Motor neuron (in vitro differentiated cells): ENCODE measurements around the gene DRC3. TPM values are rescaled to one million over a fixed set of nuclear protein-coding genes. Genes with fewer than 3 reads are reported as not detected.

Experiments
- ATAC-seq, 8 experiments: fragments of 200-7000 bp; cut with Tn5 transposase; replicated peaks in 6 of 8; 2 replicates each; pipeline ENCODE4 v1.8.0; 2021; ENCODE audit warnings: mild to moderate bottlenecking in 8 of 8, moderate library complexity in 8 of 8
- H3K27ac ChIP-seq, 2 donors: fragments of 250-450 bp; sonication (Bioruptor Pico); 2 replicates each; pipeline ENCODE4 v1.9.0; 2021; ENCODE audit warnings: antibody characterized with exemption in 2 of 2, mild to moderate bottlenecking in 2 of 2, moderate library complexity in 1 of 2
- H3K4me1 ChIP-seq, 2 donors: fragments of 250-450 bp; sonication (Bioruptor Pico); replicated peaks in 1 of 2; 2 replicates each; pipeline ENCODE4 v1.6.1; 2021; ENCODE audit warnings: antibody characterized with exemption in 2 of 2, mild to moderate bottlenecking in 2 of 2, moderate library complexity in 1 of 2
- H3K4me3 ChIP-seq, 5 donors: fragments of 250-450 bp; sonication (Bioruptor Pico); 2 replicates each; pipeline ENCODE4 v1.9.0; 2021; ENCODE audit warnings: antibody characterized with exemption in 5 of 5, mild to moderate bottlenecking in 5 of 5, moderate library complexity in 4 of 5
- WGBS, 10 experiments: fragments of 450-650 bp; shearing (Covaris generic); methylation state at CpG; one replicate each; pipeline ENCODE4 v1.0.0; 2022; 5-methylcytosine and 5-hydroxymethylcytosine counted together
- in situ Hi-C, 9 experiments: fragments of 400-800 bp; cut with MboI; loops; one replicate each; pipeline ENCODE4 v1.15.0; 2021; ENCODE audit warnings: low sequenced_read_pairs in 9 of 9, low pct_unique_long_range_greater_than_20kb in 2 of 9; ENCODE audit not compliant: unreplicated experiment in 9 of 9
- total RNA-seq, 8 experiments: library from RNA; unstranded; fragments of 300-600 nt; gene quantifications; 2 replicates each; pipeline versions ENCODE4 v1.2.3 to v1.2.4, GENCODE V29; 2022

The DRC3 gene
- total RNA-seq, 8 experiments from 2014 or later, result 2.2 to 31.4 (median 5.8) TPM

DNA sequence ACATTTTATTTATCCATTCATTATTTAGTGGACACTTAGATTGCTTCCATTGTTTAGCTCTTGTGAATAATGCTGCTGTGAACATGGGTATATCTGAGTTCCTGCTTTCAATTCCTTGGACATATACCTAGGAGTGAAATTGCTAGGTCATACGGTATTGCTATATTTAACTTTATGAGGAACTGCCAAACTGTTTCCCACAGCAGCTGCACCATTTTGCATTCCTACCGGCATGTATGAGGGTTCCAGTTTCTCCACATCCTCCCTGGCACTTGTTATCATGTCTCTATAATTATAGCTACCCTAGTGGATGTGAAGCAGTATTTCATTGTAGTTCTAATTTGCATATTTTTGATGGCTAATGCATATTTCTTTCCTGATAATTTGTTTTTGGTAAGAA is 91.4 kb downstream of the DRC3 start:
- ATAC-seq, result no peak
- WGBS, 10 experiments, result 61 to 100% (median 100%) methylated on average over 1 to 2 of the region's 2 CpGs; no CpG with 5 or more reads in 3 of the 10 experiments
- in situ Hi-C loops, result no loop called here

DNA sequence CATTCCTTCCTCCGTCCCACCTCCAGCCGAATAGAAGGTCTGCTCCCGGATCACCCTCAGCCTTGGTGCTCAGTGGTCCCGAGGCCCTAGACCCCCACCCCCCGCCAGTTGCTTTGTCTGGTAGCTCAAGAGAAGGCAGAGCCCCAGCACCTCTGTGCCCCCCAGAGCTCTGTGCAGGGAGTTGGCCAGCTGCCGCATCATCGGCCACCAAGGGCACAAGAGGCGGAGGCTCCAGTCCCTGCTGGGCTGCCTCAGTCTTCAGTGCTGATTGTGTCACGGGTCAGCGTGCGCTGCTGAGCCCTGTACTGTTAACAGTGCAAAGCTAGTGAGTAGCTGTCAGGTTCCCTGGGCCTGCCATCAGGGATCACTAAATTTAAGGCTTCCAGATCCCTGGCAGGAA is 92.9 kb downstream of the DRC3 start:
- Histone ChIP-seq H3K4me1 (no peaks in the 10 kb centered on the region), H3K4me3 (no peak overlapping the region), H3K27ac (no peak overlapping the region)
- ATAC-seq, result no peak
- 88 to 100% (median 100%) methylated on average over 1 to 5 of the region's 11 CpGs; no CpG with 5 or more reads in 3 of the 10 experiments for WGBS, 10 experiments
- in situ Hi-C loops, result no loop called here

More for the DNA sequence above, 91.4 kb downstream of the DRC3 start:
- Histone ChIP-seq H3K4me3 (no peak overlapping the region), H3K27ac (no peak overlapping the region), H3K4me1 (no peaks in the 10 kb centered on the region)

Other genes starting within 250 kb of the DRC3 start
- 100 to 1,000 TPM in 2 of 8 experiments, 10 to 100 TPM in 6; 14.0 to 204 (median 22.9) TPM for gene SREBF1, start 135.9 kb upstream of the DRC3 start, total RNA-seq
- 10 to 100 TPM; 21.0 to 61.1 (median 36.0) TPM for gene TOM1L2, start 462 bp upstream of the DRC3 start, total RNA-seq
- gene ATPAF2, start 66.3 kb downstream of the DRC3 start, total RNA-seq, result 10 to 100 TPM; 12.7 to 38.9 (median 23.2) TPM
- gene GID4, start 66.5 kb downstream of the DRC3 start, total RNA-seq, result 10 to 100 TPM in 3 of 8 experiments, 1 to 10 TPM in 5; 6.0 to 13.0 (median 8.2) TPM
- gene DRG2, start 115.1 kb downstream of the DRC3 start, total RNA-seq, result 10 to 100 TPM; 16.8 to 40.1 (median 25.8) TPM
- 1 to 10 TPM in 5 of 8 experiments, under 1 TPM in 3; 0.14 to 4.9 (median 1.2) TPM for gene MYO15A, start 135.9 kb downstream of the DRC3 start, total RNA-seq
- 100 to 1,000 TPM in 2 of 8 experiments, 10 to 100 TPM in 6; 60.4 to 140 (median 79.8) TPM for gene ALKBH5, start 211.0 kb downstream of the DRC3 start, total RNA-seq